HFFc6 (cell line): ENCODE results near the gene DENND1C. TPM values are rescaled to one million over a fixed set of nuclear protein-coding genes. Genes with fewer than 3 reads are reported as not detected.

Experiments
- DNase-seq: peaks from one replicate; pipeline ENCODE4 v3.0.0-alpha.2; 2018
- H3K27ac Mint-ChIP-seq: 2 replicates; pipeline ENCODE4 v1.8.0; 2020; ENCODE audit warnings: mild to moderate bottlenecking, mixed read lengths
- H3K27me3 Mint-ChIP-seq: 2 replicates; pipeline ENCODE4 v1.8.0; 2021; ENCODE audit warnings: mild to moderate bottlenecking, moderate library complexity, mixed read lengths; ENCODE audit not compliant: insufficient read depth
- H3K36me3 Mint-ChIP-seq: 2 replicates; pipeline ENCODE4 v1.8.0; 2021; ENCODE audit warnings: low read depth, mixed read lengths
- H3K4me1 Mint-ChIP-seq: 2 replicates; pipeline ENCODE4 v1.8.0; 2020; ENCODE audit warnings: low read depth, mixed read lengths
- H3K4me3 Mint-ChIP-seq: 2 replicates; pipeline ENCODE4 v1.8.0; 2020; ENCODE audit warnings: mild to moderate bottlenecking, moderate library complexity, mixed read lengths
- H3K9me3 Mint-ChIP-seq: 2 replicates; pipeline ENCODE4 v1.8.0; 2020; ENCODE audit warnings: mild to moderate bottlenecking, mixed read lengths
- CTCF ChIP-seq: fragments of 200-600 bp; sonication (generic); IDR thresholded peaks from 2 replicates; pipeline ENCODE4 v1.5.0; 2021; ENCODE audit warnings: antibody characterized with exemption, mild to moderate bottlenecking
- total RNA-seq, 6 experiments: library from RNA; stranded (reverse); fragmentation: NEBNext Ultra II Directional; extraction: Animal tissue kit (Norgen Biotek cat#: 25700); gene quantifications; 2 replicates in 1 of 6; 3 replicates in 5 of 6; pipeline ENCODE4 v1.2.3, GENCODE V29; 2021

DENND1C gene
- total RNA-seq, 6 experiments from 2014 or later, result not detected

GRCh38 chr19:6500837-6501739, 19.5 kb upstream of the DENND1C start:
- Mint-ChIP-seq H3K4me3 (no peak overlapping the region), H3K27ac (no peak overlapping the region), H3K9me3 (no peaks in the 10 kb centered on the region), H3K36me3 (no peaks in the 10 kb centered on the region), H3K27me3 (peaks cover 16% of the 10 kb centered on the region), H3K4me1 (no peaks in the 10 kb centered on the region)
- no peak for TF ChIP-seq CTCF
- no peak for DNase-seq

GRCh38 chr19:6499052-6499790, 17.6 kb upstream of the DENND1C start:
- TF ChIP-seq CTCF, result no peak
- H3K4me3 Mint-ChIP-seq, result no peak overlapping the region
- peaks cover 14% of the 10 kb centered on the region for H3K27me3 Mint-ChIP-seq
- no peaks in the 10 kb centered on the region for H3K9me3 Mint-ChIP-seq
- no peaks in the 10 kb centered on the region for H3K36me3 Mint-ChIP-seq
- no peak for DNase-seq
- H3K27ac Mint-ChIP-seq, result no peak overlapping the region
- H3K4me1 Mint-ChIP-seq, result no peaks in the 10 kb centered on the region

- DNase-seq, result no peak
- Mint-ChIP-seq H3K36me3 (no peaks in the 10 kb centered on the region), H3K27me3 (peaks cover 12% of the 10 kb centered on the region), H3K9me3 (no peaks in the 10 kb centered on the region), H3K4me1 (no peaks in the 10 kb centered on the region), H3K4me3 (no peak overlapping the region), H3K27ac (no peak overlapping the region)
- no peak for TF ChIP-seq CTCF
Observed at GRCh38 chr19:6498294-6499036, 16.9 kb upstream of the DENND1C start.

- DNase-seq, result no peak
- peaks cover 11% of the 10 kb centered on the region for H3K27me3 Mint-ChIP-seq
Observed at GRCh38 chr19:6495947-6496346, 14.4 kb upstream of the DENND1C start.

More at GRCh38 chr19:6495947-6496346, 14.4 kb upstream of the DENND1C start:
- H3K4me3 Mint-ChIP-seq, result no peak overlapping the region
- H3K4me1 Mint-ChIP-seq, result no peaks in the 10 kb centered on the region
- H3K36me3 Mint-ChIP-seq, result peaks cover 5% of the 10 kb centered on the region
- peaks cover 4% of the 10 kb centered on the region; the same call in 1 of the 2 replicates for H3K9me3 Mint-ChIP-seq
- no peak for TF ChIP-seq CTCF
- H3K27ac Mint-ChIP-seq, result no peak overlapping the region
